Esophagus muscularis mucosa (tissue), 4 donors: ENCODE data around the gene LATS1. TPM values are rescaled to one million over a fixed set of nuclear protein-coding genes. Genes with fewer than 3 reads are reported as not detected.

Source experiments
- DNase-seq: peaks from one replicate; pipeline ENCODE4 v3.0.0-alpha.2; 2017; ENCODE audit errors: extremely low spot score
- H3K27ac ChIP-seq, 4 donors: fragments of 200-600 bp; sonication (generic); replicated peaks in 1 of 4; 1 replicate in 3 of 4; 2 replicates in 1 of 4; pipeline ENCODE4 v1.5.1; 2016 to 2019; ENCODE audit warnings: mild to moderate bottlenecking in 1 of 4
- H3K27me3 ChIP-seq, 4 donors: fragments of 200-600 bp; sonication (generic); one replicate each; pipeline versions ENCODE4 v1.5.1 to v1.6.0; 2016 to 2019
- H3K36me3 ChIP-seq, 4 donors: fragments of 200-600 bp; sonication (generic); one replicate each; pipeline ENCODE4 v1.5.1; 2016 to 2019
- H3K4me1 ChIP-seq, 4 donors: fragments of 200-600 bp; sonication (generic); one replicate each; pipeline ENCODE4 v1.5.1; 2016 to 2019
- H3K4me3 ChIP-seq, 4 donors: fragments of 200-600 bp; sonication (generic); 1 replicate in 2 of 4; 2 replicates in 2 of 4; pipeline ENCODE4 v1.5.1; 2016 to 2019; ENCODE audit warnings: mild to moderate bottlenecking in 4 of 4, moderate library complexity in 1 of 4
- H3K9me3 ChIP-seq, 4 donors: fragments of 200-600 bp; sonication (generic); 1 replicate in 3 of 4; 2 replicates in 1 of 4; pipeline ENCODE4 v1.5.1; 2016 to 2019
- EP300 ChIP-seq: sonication (generic); formaldehyde crosslinking; IDR thresholded peaks from one replicate; pipeline ENCODE4 v1.6.1; 2017; ENCODE audit warnings: antibody characterized with exemption
- POLR2A ChIP-seq: fragments of 450-650 bp; IDR thresholded peaks from one replicate; pipeline ENCODE4 v1.6.1; 2017; ENCODE audit warnings: antibody characterized with exemption, moderate library complexity, mild to moderate bottlenecking, low read depth
- POLR2AphosphoS5 ChIP-seq, 2 donors: sonication (generic); formaldehyde crosslinking; IDR thresholded peaks; one replicate each; pipeline ENCODE4 v1.6.1; 2017; ENCODE audit warnings: antibody characterized with exemption in 2 of 2
- WGBS: methylation state at CpG from one replicate; pipeline ENCODE4 v1.1.5; 2018; 5-methylcytosine and 5-hydroxymethylcytosine counted together
- intact Hi-C: fragments of 100-400 bp; cut with DNase I; formaldehyde crosslinking; loops from one replicate; pipeline ENCODE4 v1.15.1; 2023
- total RNA-seq, 4 donors: library from RNA; depleted of rRNA; stranded (reverse); fragments of >200 nt; gene quantifications; one replicate each; pipeline versions ENCODE4 v1.1.0 to v1.2.1, GENCODE V29; 2016
- TF ChIP-seq, protein P1 (sequence below), 3 experiments: fragments of 200-600 bp in 2 of 3; fragments of 450-650 bp in 1 of 3; sonication (generic) in 2 of 3; IDR thresholded peaks; one replicate each; pipeline ENCODE4 v1.5.1; 2017 to 2019; ENCODE audit warnings: antibody characterized with exemption in 3 of 3, mild to moderate bottlenecking in 2 of 3, moderate library complexity in 1 of 3

Gene LATS1
- total RNA-seq, 4 donors from 2014 or later, result 27.0 to 33.6 (median 30.1) TPM

DNA sequence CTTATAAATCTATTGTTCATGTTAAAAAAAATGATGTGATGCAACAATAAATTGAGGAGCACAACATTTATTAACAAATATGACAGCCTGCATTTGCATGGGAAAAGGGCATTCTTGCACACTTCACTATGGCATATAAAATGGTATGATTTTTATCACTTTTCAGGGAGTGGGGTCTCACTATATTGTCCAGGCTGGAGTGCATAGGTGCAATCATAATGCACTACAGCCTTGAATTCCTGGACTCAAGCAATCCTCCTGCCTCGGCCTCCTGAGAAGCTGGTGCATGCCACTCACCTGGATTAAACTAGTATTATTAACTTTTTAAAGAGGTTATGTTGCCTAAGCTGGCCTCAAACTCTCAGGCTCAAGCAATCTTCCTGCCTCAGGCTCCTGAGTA is 17.0 kb upstream of the LATS1 start:
- intact Hi-C loops, result no loop called here
- no peak for TF ChIP-seq EP300
- H3K27ac ChIP-seq, result no peak overlapping the region

DNA sequence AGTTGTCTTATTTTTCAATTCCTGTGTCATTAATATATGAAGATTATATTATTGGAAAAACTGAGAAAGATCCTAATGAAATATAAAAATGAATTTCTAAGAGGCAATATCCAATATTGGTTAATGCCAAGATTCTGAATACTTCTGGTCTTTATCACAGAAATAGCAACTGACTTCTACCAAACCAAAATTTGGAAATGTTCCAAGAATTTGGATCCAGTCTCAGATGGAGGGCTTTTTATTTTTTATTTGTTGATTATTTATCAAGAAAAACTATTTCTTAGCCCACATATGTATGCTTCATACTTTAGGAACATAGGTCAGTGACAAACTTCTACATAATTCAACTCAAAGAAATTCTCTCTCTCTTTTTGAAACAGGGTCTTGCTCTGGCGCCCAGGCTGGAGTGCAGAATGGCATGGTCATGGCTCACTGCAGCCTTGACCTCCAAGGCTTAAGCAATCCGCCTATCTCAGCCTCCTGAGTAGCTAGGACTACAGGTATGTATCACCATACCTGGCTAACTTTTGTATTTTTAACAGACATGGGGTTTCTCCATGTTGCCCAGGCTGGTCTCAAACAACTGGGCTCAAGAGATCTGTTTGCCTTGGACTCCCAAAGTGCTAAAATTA is 15.3 kb upstream of the LATS1 start:
- DNase-seq, result no peak
- intact Hi-C loops, result no loop called here
- 100% methylated on average over 2 of the region's 2 CpGs for WGBS

More for the DNA sequence above, 17.0 kb upstream of the LATS1 start:
- no peak for DNase-seq
- H3K27me3 ChIP-seq, result no peaks in the 10 kb centered on the region
- no peak overlapping the region for H3K4me3 ChIP-seq
- WGBS, result 91% methylated on average over 1 of the region's 1 CpG
- H3K36me3 ChIP-seq, result peaks cover 45 to 98% (median 85%) of the 10 kb centered on the region in 4 donors
- no peaks in the 10 kb centered on the region for H3K4me1 ChIP-seq
- no peaks in the 10 kb centered on the region for H3K9me3 ChIP-seq

DNA sequence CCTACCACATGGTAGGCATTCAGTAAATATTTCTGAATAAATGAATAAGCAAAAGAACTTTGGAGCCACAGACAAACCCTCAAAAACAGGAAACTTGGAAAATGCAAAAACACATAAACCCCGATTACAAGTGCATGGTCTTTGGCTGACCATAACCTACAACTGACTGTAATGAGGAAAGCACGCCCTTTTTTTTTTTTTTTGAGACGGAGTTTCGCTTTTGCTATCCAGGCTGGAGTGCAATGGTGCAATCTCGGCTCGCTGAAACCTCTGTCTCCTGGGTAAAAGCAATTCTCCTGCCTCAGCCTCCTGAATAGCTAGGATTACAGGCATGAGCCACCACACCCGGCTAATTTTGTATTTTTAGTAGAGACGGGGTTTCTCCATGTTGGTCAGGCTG is 11.9 kb upstream of the LATS1 start:
- H3K36me3 ChIP-seq, result peaks cover 40 to 98% (median 74%) of the 10 kb centered on the region in 4 donors
- intact Hi-C loops, result loop anchor here (10.0 kb wide), 1 partner anchor 165 kb away; the partner anchor contains the start of gene GINM1
- H3K4me3 ChIP-seq, result no peak overlapping the region
- TF ChIP-seq POLR2AphosphoS5 (IDR thresholded peaks at IDR 0.05) (no peak), EP300 (no peak), POLR2A (no peak)
- TF ChIP-seq, protein P1, sequence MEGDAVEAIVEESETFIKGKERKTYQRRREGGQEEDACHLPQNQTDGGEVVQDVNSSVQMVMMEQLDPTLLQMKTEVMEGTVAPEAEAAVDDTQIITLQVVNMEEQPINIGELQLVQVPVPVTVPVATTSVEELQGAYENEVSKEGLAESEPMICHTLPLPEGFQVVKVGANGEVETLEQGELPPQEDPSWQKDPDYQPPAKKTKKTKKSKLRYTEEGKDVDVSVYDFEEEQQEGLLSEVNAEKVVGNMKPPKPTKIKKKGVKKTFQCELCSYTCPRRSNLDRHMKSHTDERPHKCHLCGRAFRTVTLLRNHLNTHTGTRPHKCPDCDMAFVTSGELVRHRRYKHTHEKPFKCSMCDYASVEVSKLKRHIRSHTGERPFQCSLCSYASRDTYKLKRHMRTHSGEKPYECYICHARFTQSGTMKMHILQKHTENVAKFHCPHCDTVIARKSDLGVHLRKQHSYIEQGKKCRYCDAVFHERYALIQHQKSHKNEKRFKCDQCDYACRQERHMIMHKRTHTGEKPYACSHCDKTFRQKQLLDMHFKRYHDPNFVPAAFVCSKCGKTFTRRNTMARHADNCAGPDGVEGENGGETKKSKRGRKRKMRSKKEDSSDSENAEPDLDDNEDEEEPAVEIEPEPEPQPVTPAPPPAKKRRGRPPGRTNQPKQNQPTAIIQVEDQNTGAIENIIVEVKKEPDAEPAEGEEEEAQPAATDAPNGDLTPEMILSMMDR (IDR thresholded peaks at IDR 0.05), result no peak
- H3K27me3 ChIP-seq, result no peaks in the 10 kb centered on the region
- 96% methylated on average over 8 of the region's 8 CpGs for WGBS
- H3K9me3 ChIP-seq, result no peaks in the 10 kb centered on the region
- no peak for DNase-seq
- no peak overlapping the region for H3K27ac ChIP-seq
- no peaks in the 10 kb centered on the region for H3K4me1 ChIP-seq

More for the DNA sequence above, 15.3 kb upstream of the LATS1 start:
- Histone ChIP-seq H3K36me3 (peaks cover 59 to 98% (median 88%) of the 10 kb centered on the region in 4 donors), H3K27me3 (no peaks in the 10 kb centered on the region), H3K4me1 (no peaks in the 10 kb centered on the region), H3K27ac (no peak overlapping the region), H3K9me3 (no peaks in the 10 kb centered on the region), H3K4me3 (no peak overlapping the region)
- TF ChIP-seq, protein P1 (IDR thresholded peaks at IDR 0.05), result no peak
- no peak for TF ChIP-seq EP300
- no peak for TF ChIP-seq POLR2AphosphoS5 (IDR thresholded peaks at IDR 0.05)
- no peak for TF ChIP-seq POLR2A

DNA sequence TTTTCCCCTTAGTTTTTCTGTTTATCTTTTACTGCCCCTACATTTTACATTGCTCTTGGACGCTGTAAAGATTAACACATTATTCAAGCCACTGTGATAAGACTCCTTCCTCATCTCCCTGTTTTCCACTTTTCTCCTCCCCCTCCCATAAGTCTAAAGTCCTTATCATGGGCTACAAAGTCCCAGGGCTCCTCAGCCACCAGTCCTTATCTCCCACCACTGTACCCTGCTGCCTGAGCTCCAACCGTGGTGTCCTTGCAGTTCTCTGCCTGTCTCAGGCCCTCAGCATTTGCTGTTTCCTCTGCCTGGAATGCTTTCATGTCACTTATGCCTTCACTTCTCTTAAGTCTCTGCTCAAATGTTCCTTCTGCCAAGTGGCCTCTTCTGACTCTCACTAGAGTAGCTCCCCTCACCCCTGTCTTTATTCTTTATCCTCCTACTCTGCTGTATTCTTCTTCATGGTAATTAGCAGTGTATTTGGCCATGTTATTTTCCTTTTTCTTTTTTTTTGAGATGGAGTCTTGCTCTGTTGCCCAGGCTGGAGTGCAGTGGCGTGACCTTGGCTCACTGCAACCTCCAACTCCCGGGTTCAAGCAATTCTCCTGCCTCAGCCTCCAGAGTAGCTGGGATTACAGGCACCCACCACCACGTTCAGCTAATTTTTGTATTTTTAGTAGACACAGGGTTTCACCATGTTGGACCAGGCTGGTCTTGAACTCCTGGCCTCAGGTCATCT is 10.8 kb upstream of the LATS1 start:
- Histone ChIP-seq H3K4me3 (no peak overlapping the region), H3K36me3 (peaks cover 31 to 91% (median 64%) of the 10 kb centered on the region in 4 donors), H3K27ac (no peak overlapping the region), H3K9me3 (no peaks in the 10 kb centered on the region), H3K27me3 (no peaks in the 10 kb centered on the region), H3K4me1 (no peaks in the 10 kb centered on the region)
- TF ChIP-seq POLR2AphosphoS5 (IDR thresholded peaks at IDR 0.05) (no peak), EP300 (no peak), POLR2A (no peak)
- TF ChIP-seq, protein P1 (IDR thresholded peaks at IDR 0.05), result no peak
- intact Hi-C loops, result loop anchor here (10.0 kb wide), 1 partner anchor 164 kb away; the partner anchor contains the start of gene GINM1
- 89% methylated on average over 5 of the region's 5 CpGs for WGBS
- DNase-seq, result no peak

DNA sequence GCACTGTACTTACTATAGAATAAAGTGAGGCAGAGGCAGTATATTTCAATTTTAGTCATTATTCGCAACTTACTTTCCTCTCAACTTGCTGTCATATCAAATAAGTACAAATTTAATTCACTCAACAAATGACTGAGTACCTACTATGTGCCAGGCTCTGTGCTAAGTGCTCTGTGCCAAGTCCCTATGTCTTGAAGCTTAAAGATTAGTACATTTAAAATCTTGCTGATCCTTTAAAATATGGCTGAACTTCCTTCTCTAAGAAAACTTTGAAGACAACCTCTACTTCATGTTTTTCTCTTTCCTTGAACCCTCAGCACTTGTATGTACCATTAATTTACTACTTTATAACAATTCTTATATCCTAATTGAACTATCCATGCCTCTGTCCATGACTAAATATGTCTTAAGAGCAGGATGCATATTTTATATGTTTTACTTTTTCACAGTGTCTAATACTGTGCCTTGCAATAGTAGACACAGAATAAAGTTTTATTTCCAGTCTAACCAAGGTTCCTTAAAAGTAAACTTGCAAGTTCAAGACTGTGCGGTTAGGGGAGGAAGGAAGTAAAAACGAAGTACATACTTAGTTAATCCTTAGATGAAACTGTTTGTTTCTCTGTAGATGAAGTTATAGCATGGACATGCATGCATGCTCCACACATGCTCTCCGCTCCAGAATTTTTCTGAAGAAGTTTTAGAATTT is 10.0 kb upstream of the LATS1 start:
- H3K27ac ChIP-seq, result no peak overlapping the region
- peaks cover 30 to 88% (median 58%) of the 10 kb centered on the region in 4 donors for H3K36me3 ChIP-seq
- no peaks in the 10 kb centered on the region for H3K9me3 ChIP-seq
- no peak overlapping the region for H3K4me3 ChIP-seq
- no peaks in the 10 kb centered on the region for H3K4me1 ChIP-seq
- 84% methylated on average over 4 of the region's 4 CpGs for WGBS
- no peaks in the 10 kb centered on the region for H3K27me3 ChIP-seq
- intact Hi-C loops, result loop anchor here (10.0 kb wide), 1 partner anchor 163 kb away; the partner anchor contains the start of gene GINM1
- TF ChIP-seq, protein P1 (IDR thresholded peaks at IDR 0.05), result no peak
- TF ChIP-seq POLR2AphosphoS5 (IDR thresholded peaks at IDR 0.05) (no peak), POLR2A (no peak), EP300 (no peak)
- DNase-seq, result no peak
